HepG2 (cell line): ENCODE measurements around the gene VAMP2. TPM values are rescaled to one million over a fixed set of nuclear protein-coding genes. Genes with fewer than 3 reads are reported as not detected.

Experiments used
- AGO1 ChIP-seq: fragments of 200-400 bp; formaldehyde crosslinking; IDR thresholded peaks from 2 replicates; pipeline ENCODE4 v1.6.1; 2017; ENCODE audit warnings: mild to moderate bottlenecking, low read depth, low read length, moderate library complexity; ENCODE audit not compliant: poor library complexity, severe bottlenecking
- ARHGAP35 ChIP-seq: sonication (generic); formaldehyde crosslinking; IDR thresholded peaks from 2 replicates; pipeline ENCODE4 v1.9.0; 2022; ENCODE audit warnings: mild to moderate bottlenecking, inconsistent platforms, moderate library complexity, missing genetic modification reagents, borderline replicate concordance
- ATM ChIP-seq: fragments of 450-650 bp; IDR thresholded peaks from 2 replicates; pipeline ENCODE4 v1.7.1; 2017; ENCODE audit warnings: mild to moderate bottlenecking, borderline replicate concordance
- CENPT ChIP-seq: sonication (generic); formaldehyde crosslinking; IDR thresholded peaks from 2 replicates; pipeline ENCODE4 v1.8.0; 2022; ENCODE audit warnings: low read depth, mild to moderate bottlenecking, moderate library complexity, missing genetic modification reagents
- CREB1 ChIP-seq, 2 experiments: fragments of 450-650 bp in 1 of 2; IDR thresholded peaks; 2 replicates each; pipeline ENCODE4 v1.6.1; 2016 to 2017; ENCODE audit warnings: control low read depth in 1 of 2, mild to moderate bottlenecking in 1 of 2, missing compliant biosample characterization in 1 of 2, missing genetic modification characterization in 1 of 2
- HHEX ChIP-seq: IDR thresholded peaks from 2 replicates; pipeline ENCODE4 v1.6.1; 2016; ENCODE audit warnings: control low read depth
- ISX ChIP-seq: sonication (generic); formaldehyde crosslinking; conservative IDR thresholded peaks from 2 replicates; pipeline ENCODE4 v1.5.0; 2020; ENCODE audit warnings: missing genetic modification reagents
- KAT8 ChIP-seq: IDR thresholded peaks from 2 replicates; pipeline ENCODE4 v1.6.1; 2016; ENCODE audit warnings: missing genetic modification reagents, missing compliant biosample characterization
- MED1 ChIP-seq: sonication (generic); formaldehyde crosslinking; IDR thresholded peaks from 2 replicates; pipeline ENCODE4 v1.4.0; 2020; ENCODE audit warnings: missing genetic modification reagents
- MLLT10 ChIP-seq: sonication (generic); formaldehyde crosslinking; IDR thresholded peaks from 2 replicates; pipeline ENCODE4 v1.4.0; 2020; ENCODE audit warnings: missing genetic modification reagents
- MXD4 ChIP-seq: IDR thresholded peaks from 2 replicates; pipeline ENCODE4 v1.6.1; 2016; ENCODE audit warnings: mild to moderate bottlenecking, missing biosample characterization, missing genetic modification reagents
- NFIC ChIP-seq: IDR thresholded peaks from 2 replicates; pipeline ENCODE4 v1.6.1; 2012; ENCODE audit warnings: mild to moderate bottlenecking, low read length, inconsistent platforms
- SAFB2 ChIP-seq: sonication (generic); formaldehyde crosslinking; IDR thresholded peaks from 2 replicates; pipeline ENCODE4 v1.5.1; 2020; ENCODE audit warnings: missing genetic modification reagents, low read depth, mild to moderate bottlenecking, borderline replicate concordance
- SCMH1 ChIP-seq: sonication (generic); formaldehyde crosslinking; IDR thresholded peaks from 2 replicates; pipeline ENCODE4 v1.9.0; 2021; ENCODE audit warnings: missing genetic modification reagents, mild to moderate bottlenecking, borderline replicate concordance
- SMC3 ChIP-seq: IDR thresholded peaks from 2 replicates; pipeline ENCODE4 v1.6.1; 2011; ENCODE audit warnings: low read length, improper control_type of control experiment
- TAF1 ChIP-seq: sonication (generic); formaldehyde crosslinking; IDR thresholded peaks from 2 replicates; pipeline ENCODE4 v1.4.0; 2020; ENCODE audit warnings: missing genetic modification reagents
- TCF12 ChIP-seq, 2 experiments: fragments of 450-650 bp in 1 of 2; sonication (generic) in 1 of 2; formaldehyde crosslinking in 1 of 2; IDR thresholded peaks; 2 replicates each; pipeline versions ENCODE4 v1.6.1 to v1.8.0; 2017 to 2022; ENCODE audit warnings: antibody characterized with exemption in 1 of 2, mild to moderate bottlenecking in 1 of 2, missing genetic modification reagents in 1 of 2, moderate library complexity in 1 of 2
- ZBTB42 ChIP-seq: sonication (generic); formaldehyde crosslinking; IDR thresholded peaks from 2 replicates; pipeline ENCODE4 v1.5.0; 2020; ENCODE audit warnings: mild to moderate bottlenecking, missing genetic modification reagents
- ZFP62 ChIP-seq: sonication (generic); formaldehyde crosslinking; IDR thresholded peaks from 2 replicates; pipeline ENCODE4 v1.4.0; 2020; ENCODE audit warnings: missing genetic modification reagents
- ZFX ChIP-seq: sonication (generic); formaldehyde crosslinking; IDR thresholded peaks from 2 replicates; pipeline ENCODE4 v1.4.0; 2020; ENCODE audit warnings: mild to moderate bottlenecking, low read depth, missing genetic modification reagents, moderate library complexity
- ZNF329 ChIP-seq: sonication (generic); formaldehyde crosslinking; IDR thresholded peaks from 2 replicates; pipeline ENCODE4 v1.9.0; 2021; ENCODE audit warnings: low read depth, mild to moderate bottlenecking, missing genetic modification reagents
- ZNF367 ChIP-seq: sonication (generic); formaldehyde crosslinking; IDR thresholded peaks from 2 replicates; pipeline ENCODE4 v1.4.0; 2020; ENCODE audit warnings: missing genetic modification reagents, borderline replicate concordance
- ZNF543 ChIP-seq: sonication (generic); formaldehyde crosslinking; IDR thresholded peaks from 2 replicates; pipeline ENCODE4 v1.4.0; 2020; ENCODE audit warnings: mild to moderate bottlenecking, missing genetic modification reagents
- ZNF549 ChIP-seq: sonication (generic); formaldehyde crosslinking; IDR thresholded peaks from 2 replicates; pipeline ENCODE4 v1.5.0; 2020; ENCODE audit warnings: missing genetic modification reagents
- ZNF609 ChIP-seq: sonication (generic); formaldehyde crosslinking; IDR thresholded peaks from 2 replicates; pipeline ENCODE4 v1.4.0; 2020; ENCODE audit warnings: mild to moderate bottlenecking, missing genetic modification reagents, borderline replicate concordance
- ZNF781 ChIP-seq: sonication (generic); formaldehyde crosslinking; IDR thresholded peaks from 2 replicates; pipeline ENCODE4 v1.5.1; 2020; ENCODE audit warnings: borderline replicate concordance, mild to moderate bottlenecking, missing genetic modification reagents; ENCODE audit errors: not compliant biosample characterization
- polyA plus RNA-seq, 8 experiments: library from polyadenylated mRNA; depleted of rRNA in 3 of 8; stranded (reverse) in 7 of 8; unstranded in 1 of 8; fragments of >200 nt; fragmentation: Illumina TruSeq in 4 of 8; extraction: Trizol in 4 of 8; gene quantifications; 2 replicates each; pipeline versions ENCODE4 v1.2.1 to v1.2.3, GENCODE V29; 2011 to 2016; ENCODE audit warnings: low read depth in 4 of 8, missing spikeins in 1 of 8, mixed read lengths in 1 of 8; ENCODE audit not compliant: insufficient read depth in 1 of 8
- total RNA-seq, 5 experiments: library from RNA; depleted of rRNA; stranded (reverse); fragments of >200 nt; fragmentation: Illumina TruSeq; extraction: Trizol; gene quantifications; 2 replicates each; pipeline ENCODE4 v1.2.3, GENCODE V29; 2016; ENCODE audit warnings: low read depth in 1 of 5

VAMP2 gene
- total and polyA plus RNA-seq, 2 of the 13 experiments (the other 11 are each of a cell fraction or from before 2014, with no cell fraction given), result 3.9 to 17.2 TPM

GRCh38 chr17:8121681-8122421, 40.9 kb downstream of the VAMP2 start (continued):
- TF ChIP-seq ZFX (CRISPR knock-in tag) (peak; percentile 74), ZBTB42 (peak; percentile 67; the same call in 1 of the 2 replicates), ZNF781 (no peak), ZFP62 (CRISPR knock-in tag) (no peak), NFIC (no peak), CENPT (CRISPR knock-in tag) (no peak), TCF12 (IDR thresholded peaks at IDR 0.05) (no peak), TCF12 (CRISPR knock-in tag; IDR thresholded peaks at IDR 0.05) (0 out of 2 replicates have a peak, but pooled peaks have one; percentile 67), HHEX (no peak), MLLT10 (CRISPR knock-in tag) (no peak), ZNF543 (CRISPR knock-in tag) (no peak), SCMH1 (CRISPR knock-in tag) (no peak), SMC3 (no peak), ARHGAP35 (no peak), MED1 (CRISPR knock-in tag) (peak; percentile 41; the same call in 1 of the 2 replicates), AGO1 (peak; percentile 50), KAT8 (peak; percentile 35; the same call in 1 of the 2 replicates), ZNF549 (CRISPR knock-in tag) (no peak), TAF1 (CRISPR knock-in tag) (no peak), ZNF367 (CRISPR knock-in tag) (no peak), ZNF609 (CRISPR knock-in tag) (no peak), ATM (no peak), ZNF329 (no peak), MXD4 (CRISPR knock-in tag) (no peak), SAFB2 (CRISPR knock-in tag) (no peak), CREB1 (IDR thresholded peaks at IDR 0.05) (no peak), CREB1 (CRISPR knock-in tag; IDR thresholded peaks at IDR 0.05) (no peak), ISX (CRISPR knock-in tag) (no peak)
